HG02970 (cell line): ENCODE results near the gene PIK3C3.
"Not testable (repeated sequence)": the region's sequence is repeated elsewhere in the genome, so short reads cannot be mapped to it uniquely, and the experiment has no call there.

Experiments used
- ATAC-seq: cut with Tn5 transposase; IDR thresholded peaks from one replicate; pipeline ENCODE4 v1.9.1; 2021; ENCODE audit warnings: mild to moderate bottlenecking, moderate library complexity, moderate number of reproducible peaks; ENCODE audit not compliant: unreplicated experiment, low FRiP score

PIK3C3 gene

DNA sequence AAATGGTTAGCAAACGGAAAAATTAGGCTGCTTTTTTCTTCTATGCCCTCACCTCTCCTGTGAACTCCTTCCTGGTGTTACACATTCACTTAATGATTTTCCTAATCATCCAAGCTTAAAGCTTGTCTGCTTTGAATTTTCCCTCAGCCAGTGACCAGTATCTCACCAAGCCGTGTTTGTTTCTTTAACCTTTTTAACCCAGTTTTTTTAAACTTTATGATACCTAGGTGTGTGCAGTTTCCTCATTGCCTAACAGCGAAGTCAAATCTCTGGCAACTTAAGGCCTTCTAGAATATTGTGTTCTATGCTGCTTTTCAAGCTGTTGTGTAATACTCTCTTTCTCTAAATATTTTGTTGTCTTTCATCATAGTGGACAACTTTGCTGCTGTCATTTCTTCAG lies 113.0 kb downstream of the PIK3C3 start:
- ATAC-seq: no peak

DNA sequence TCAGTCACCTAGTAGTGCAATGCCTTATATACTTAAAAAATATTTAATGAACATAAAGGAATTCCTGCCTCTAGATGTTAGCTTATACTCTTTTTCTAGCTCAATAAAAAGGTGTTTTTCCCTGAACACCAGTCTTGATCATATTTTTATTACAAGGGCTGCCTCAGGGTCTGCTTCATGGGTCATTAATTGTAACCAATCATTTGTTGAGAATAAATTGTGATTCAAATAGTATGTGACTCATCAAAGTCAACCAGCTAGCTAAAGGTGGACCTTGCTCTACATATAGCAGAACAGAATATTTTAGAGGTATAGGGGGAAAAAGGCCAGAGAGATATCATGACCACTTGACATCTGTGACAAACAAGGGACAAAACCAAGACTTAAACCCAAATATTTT lies 114.0 kb downstream of the PIK3C3 start:
- ATAC-seq: no peak

DNA sequence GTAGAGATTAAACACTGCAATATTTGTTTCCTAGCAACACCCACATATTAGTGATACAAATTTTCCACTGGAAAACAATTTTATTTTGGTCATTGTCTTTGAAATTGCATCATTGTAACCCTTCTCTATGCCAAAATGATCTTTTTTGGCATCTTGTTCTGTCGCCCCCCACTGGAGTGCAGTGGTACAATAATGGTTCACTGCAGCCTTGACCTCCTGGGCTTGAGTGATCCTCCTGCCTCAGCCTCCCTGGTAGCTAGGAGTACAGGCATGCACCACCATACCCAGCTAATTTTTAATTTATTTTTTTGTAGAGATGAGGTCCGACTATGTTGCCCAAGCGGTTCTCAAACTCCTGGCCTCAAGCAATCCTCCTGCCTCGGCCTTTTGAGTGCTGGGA lies 117.4 kb downstream of the PIK3C3 start:
- no peak for ATAC-seq

DNA sequence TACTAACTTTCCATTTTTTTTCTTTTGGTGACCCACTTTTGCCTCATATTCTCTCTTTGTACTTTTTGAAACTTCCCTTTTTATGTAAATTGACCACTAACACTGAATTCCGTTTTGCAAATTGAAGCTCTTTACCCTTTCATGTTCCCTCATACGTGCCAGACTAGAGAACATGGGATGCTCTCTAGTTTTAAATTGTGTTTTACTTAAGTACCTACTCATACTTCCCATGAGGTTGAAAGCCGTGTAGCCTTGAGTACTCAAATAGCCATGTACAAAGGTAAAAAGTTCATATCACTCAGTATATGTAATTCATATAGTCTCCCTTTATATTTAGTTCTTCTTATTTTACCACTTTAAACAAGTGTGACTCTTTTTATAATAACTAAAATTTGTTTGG lies 119.7 kb downstream of the PIK3C3 start:
- no peak for ATAC-seq

DNA sequence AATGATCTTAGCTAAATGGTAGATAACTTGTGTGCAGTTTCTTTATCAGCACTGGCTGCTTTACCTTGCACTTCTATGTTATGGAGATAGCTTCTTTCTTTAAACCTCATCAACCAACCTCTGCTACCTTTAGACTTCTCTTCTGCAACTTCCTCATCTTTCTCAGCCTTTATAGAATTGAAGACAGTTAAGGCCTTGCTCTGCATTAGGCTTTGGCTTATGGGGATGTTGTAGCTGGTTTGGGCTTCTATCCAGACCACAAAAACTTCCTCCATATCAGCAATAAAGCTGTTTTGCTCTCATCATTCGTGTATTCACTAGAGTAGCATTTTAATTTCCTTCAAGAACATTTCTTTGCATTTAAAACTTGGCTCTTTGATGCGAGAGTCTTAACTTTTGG lies 123.7 kb downstream of the PIK3C3 start:
- ATAC-seq: no peak

DNA sequence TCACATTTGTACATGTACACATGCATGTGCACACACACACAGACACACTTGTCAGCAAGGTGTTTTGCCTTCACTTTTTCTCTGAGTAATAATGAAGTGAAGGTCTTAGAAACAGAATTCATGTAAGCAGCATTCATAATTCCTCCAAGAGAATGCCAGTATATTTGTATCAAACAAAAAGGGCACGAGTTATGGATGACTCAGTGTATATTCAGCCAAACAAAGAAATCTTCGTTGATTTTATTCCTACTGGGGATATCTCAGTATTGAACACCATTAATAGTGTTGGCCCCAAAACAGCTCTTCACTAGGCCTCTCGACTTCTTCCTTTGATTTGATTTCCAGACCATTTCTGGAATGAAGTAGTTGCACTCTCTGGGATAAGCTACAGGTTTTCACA lies 125.3 kb downstream of the PIK3C3 start:
- no peak for ATAC-seq

DNA sequence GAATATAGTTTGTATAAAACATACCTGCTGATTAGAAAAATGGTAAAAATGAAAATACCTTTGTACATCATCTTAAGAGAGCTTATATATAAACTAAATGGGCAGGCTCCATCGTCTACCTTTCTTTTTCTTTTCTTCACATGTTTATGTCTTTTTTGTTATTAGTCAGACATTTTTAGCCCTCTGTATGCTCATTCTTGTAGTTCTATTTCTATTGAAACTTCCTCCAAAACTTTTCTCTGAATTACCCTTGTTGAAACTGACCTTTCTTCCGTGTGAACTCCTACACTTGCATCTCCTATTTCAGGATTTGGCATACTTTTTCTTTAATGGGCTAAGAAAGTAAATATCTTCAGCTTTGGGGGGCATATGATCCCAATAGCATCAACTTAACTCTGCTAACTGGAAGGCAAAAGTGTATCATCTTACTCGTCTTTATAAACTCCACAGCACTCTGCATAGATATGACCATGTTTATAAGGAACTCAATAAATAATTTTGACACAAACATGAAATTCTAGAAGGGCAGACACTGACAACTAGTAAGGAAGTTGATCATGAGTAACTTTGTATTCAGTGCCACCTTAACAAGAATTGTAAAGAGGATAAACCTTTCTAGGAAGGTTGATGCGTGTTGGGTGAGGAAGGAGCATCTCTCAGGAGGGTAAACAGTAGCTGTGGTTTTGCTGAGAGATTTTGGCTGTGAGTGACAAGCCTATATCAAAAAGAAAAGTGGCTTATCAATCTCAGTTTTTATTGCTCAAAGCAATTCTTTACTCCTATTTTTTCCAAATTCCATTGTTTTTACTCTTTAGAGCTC lies 127.6 kb downstream of the PIK3C3 start:
- ATAC-seq: no peak

DNA sequence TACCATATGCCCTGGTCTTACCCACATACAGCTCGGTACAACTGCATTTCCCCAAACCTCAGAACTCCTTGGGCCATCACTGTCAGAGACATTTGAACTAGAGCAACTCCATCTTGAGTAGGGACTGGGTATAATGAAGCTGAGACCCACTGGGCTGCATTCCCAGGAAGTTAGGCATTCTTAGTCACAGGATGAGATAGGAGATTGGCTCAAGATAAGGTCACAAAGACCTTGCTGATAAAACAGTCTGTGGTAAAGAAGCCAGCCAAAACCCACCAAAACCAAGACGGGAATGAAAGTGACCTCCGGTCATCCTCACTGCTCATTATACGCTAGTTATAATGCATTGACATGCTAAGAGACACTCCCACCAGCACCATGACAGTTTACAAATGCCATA lies 131.3 kb downstream of the PIK3C3 start:
- no peak for ATAC-seq

DNA sequence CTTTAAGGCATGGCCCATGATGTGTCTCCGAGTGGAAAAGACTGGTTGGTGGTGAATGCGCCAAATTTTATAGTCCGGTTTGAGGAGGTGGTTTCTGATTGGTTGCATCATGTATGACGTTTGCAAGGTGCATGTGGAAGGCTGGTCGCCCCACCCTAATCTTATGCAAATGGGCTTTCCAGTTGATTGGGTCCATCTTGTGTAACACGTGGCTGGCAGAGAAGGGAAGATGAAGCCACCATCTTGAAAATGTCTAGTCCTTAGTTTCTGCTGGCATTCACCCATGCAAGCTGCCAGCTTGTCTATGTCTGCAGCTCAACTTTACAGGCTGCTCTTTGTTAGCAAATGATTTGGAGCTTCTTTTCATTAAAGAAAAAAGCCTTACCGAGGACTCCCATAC lies 132.2 kb downstream of the PIK3C3 start:
- no peak for ATAC-seq

DNA sequence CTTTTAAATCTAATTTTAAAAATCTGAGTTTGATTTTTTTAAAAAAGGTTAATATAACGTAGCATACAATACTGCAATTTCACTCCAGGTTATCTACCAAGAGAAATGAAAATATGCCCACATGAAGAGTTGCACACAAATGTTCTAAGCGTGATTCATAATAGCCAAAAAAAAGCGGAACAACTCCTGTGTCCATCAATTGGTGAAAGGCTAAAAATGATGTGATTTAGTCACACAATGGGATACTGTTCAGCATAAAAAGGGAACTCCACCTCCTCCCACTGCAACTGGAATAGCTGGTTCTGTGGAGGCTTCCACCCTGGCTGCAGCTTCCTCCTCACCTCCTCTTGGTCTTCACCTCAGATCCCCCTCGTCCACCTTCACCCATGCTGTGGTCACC lies 132.8 kb downstream of the PIK3C3 start:
- no peak for ATAC-seq

DNA sequence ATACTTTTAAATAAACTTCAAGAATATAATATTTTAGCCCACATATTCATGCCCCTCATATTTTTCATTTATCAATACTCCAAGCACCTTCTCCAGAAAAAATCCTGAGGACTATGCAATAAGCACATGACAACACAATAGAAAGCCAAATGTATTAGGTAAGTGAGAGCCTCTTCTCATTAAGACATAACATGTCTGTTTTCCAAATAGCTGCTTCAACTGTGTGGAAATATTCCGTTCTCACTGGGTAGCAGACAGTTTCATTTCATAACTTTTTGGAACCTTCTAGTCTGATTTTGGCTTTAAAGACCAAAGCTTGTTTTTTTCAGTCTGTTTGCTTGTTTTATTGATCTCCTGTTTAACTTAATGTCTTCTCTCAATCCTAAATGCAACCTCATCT lies 137.8 kb downstream of the PIK3C3 start:
- ATAC-seq: no peak

DNA sequence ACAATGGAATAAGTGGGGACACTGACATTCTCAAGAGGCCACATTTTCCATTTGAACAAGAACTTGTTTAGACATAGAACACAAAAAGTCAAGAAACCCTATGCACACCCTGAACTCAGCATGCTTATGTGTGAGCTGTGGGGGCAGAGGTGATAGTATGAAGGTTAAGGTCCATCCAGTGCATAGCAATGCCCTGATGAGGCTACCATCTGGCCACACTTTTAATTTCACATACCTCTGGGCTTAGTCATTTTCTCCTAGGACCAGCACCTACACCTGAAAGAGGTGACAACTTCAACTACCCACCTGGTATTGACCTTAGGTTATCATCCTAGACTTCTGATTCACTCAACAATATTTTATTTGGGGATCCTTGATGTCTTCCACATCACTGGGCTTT lies 139.8 kb downstream of the PIK3C3 start:
- ATAC-seq: no peak

DNA sequence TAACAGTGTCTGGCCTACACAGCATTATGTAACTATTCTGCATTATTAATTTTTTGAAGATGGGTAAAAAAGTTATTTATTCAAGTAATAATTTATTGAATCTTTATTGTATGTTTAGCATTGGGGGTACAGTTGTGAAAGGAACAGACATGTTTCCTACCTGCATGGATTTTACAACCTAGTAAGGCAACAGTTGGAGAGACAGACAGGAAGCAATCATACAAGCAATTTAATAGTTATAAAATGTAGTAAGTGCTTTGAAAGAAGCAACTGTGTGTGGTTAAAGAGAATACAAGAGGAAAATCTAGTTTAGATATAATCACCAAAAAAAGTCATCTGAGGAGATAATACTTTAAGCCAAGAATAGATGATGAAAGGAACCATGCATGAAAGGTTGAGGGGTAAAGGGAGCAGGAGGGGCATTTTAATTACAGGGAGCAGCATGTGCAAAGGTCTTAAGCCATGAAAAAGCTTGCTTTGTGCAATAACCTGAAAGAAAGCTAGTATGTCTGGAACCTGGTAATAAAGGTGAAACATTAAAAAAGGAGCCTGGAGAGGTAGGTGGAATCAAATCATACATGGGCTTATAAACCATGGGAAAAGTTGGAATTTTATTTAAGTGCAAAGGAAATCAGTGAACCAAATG lies 140.8 kb downstream of the PIK3C3 start:
- ATAC-seq: no peak

DNA sequence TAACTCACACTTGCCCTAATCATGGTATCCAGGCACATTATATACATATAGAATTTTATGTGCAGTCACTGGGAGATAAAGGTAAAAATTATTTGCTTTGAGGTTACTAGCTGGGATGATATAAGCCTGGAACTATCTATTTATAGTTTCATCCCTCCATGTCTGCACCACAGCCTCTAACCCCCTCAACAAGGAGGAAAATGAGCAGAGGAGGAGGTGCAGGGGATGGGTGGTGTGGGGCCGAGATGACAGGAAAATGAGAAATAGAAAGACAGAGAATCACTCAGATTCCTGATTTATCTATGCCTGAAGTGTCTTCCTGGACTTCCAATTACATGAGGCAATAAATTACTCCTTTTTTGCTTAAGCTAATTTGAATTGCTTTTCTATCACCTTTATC lies 145.2 kb downstream of the PIK3C3 start:
- no peak for ATAC-seq

DNA sequence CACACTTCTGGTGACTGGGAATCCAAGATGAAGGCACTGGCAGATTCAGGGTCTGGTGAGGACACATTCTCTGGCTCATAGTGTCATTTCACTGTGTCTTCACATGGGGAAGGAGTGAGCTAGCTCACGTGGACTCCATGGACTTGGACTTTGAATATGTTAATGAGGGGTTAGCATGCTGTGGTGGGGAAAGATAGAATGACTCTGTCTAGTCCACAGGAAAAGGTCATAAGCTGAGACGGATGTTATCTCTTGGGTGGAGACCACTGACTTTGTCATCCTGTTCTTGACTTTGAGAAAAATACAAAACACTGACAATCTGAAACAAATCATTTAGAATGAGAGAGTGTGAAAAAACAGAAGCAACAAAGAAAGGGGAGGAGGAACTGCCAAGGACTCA lies 145.9 kb downstream of the PIK3C3 start:
- no peak for ATAC-seq

DNA sequence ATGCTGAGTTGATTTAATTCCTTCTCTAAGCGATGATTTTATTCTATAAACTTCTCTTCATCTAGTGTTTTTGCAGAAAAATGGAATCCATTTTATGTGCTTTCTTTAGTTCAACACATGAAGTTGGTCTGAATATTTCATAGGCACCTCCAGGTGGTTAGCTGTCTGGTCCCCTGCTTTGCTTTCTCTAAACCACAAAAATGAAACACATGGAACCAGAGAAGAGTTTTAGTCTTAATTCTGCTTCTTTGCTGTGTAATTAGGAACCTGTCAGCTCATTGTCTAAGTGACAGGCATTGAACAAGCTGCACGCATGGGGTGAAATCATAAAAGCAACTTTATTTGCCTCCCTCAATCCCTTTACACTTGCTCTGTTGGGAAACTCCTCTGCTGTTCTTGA lies 150.4 kb downstream of the PIK3C3 start:
- ATAC-seq: no peak

DNA sequence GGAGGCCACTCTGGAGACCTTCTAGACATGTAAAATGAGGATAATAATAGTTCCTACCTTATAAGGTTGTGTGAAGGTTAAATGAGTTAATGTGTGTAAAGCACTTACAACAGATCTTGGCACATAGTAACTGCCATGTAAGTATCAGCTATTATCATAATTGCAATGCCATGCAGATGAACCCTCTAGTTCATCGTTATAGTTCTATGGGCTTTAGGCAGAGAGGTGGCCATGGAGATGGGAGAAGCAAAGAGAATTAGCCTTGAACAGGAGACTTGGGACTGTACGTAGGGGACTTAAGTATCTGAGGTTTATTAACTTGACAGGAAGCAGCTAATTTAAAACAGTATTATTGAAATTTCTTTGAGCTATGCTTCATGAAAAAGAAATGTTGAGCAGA lies 151.8 kb downstream of the PIK3C3 start:
- no peak for ATAC-seq

DNA sequence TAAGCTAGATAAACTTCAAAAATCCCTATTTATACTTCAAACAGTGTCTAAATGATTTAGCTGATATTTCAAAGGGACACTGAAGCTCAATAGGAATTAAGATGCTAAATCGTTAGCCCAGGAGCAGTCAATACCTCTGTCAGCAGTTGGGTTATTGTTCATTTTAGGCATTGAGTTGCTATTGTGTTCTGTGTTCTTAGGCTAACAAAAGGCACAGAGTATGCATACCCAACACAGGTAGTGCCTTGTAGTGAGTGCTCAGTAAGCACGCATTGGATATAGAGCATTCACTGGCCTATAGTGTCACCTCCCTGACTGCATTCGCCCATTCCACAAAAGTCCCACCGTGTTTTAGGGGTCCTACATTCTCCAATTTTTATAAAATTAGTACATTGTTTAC lies 152.3 kb downstream of the PIK3C3 start:
- ATAC-seq: no peak

DNA sequence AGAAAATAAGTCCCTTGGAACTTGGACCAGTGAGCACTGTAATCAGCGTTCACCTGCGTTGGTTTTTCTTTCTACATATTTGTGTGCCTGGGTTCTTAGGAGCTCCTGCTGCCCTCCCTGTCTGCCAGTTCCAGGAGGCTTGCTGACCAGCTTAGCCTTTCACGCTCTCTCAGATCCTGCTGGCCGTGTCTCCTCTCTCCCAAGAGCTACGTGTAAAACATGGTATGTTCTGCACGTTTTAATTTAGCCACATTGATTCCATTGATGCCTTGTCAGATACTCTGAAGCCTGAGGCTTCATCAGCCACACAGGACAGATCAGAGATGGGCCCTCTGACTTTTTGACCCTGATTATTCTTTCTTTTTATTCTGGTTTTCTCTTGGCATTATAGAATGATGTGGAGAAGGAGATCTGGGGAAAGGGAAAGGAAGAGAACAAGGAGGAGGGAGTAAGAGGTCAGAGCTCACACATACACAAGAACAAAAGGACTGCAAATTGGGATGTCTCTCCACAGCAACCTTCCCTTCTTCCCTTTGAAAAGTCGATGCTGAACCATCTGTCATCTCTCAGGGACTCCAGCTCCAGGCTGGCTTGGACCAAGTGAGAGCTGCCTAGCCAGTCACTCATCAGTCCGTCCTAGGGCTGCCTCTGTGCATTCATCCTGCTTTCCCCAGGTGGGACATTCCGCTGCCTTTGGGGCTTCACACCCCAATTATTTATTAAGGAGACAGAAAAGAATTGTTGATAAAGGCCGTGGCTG lies 152.8 kb downstream of the PIK3C3 start:
- no peak for ATAC-seq

DNA sequence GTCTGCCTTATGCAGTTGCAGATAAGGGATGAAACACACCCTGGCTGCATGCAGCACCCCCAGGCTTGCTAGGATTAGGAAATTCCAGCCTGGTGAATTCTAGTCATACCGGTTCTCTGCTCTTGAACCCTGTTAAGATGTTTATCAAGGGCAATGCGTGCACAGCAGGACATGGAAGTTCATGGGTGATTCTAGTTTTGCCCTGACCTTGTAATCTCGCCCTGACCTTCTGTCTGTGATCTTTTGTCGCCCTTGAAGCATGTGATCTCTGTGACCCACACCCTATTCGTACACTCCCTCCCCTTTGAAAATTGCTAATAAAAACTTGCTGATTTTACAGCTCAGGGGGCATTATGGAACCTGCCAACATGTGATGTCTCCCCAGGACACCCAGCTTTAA lies 157.1 kb downstream of the PIK3C3 start:
- ATAC-seq: not testable (repeated sequence)

DNA sequence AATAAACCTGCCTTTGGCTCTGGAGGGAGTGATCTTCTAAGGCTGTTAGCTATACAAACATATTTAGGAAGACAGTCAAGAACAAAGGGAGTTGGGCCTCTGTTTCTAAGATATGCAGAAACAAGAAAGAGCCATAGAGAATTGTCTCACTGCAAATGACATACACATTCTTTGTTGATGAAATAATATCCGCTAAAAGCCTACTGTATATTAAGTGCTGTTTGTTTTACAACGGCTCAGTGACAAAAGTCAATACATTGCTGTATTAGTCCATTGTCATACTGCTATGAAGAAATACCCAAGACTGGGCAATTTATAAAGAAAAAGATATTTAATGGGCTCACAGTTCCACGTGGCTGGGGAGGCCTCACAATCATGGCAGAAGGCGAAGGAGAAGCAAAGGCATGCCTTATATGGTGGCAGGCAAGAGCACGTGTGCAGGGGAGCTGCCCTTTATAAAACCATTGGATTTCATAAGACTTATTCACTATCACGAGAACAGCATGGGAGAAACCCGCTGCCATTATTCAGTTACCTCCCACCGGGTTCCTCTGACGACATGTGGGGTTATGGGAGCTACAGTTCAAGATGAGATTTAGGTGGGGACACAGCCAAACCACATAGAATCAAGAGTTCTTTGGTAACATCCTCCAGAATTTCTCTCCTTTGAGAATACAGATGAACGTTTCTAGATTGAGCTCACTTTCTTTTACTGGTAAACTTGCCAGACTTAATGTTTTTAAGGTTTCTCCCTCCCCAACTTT lies 157.8 kb downstream of the PIK3C3 start:
- no peak for ATAC-seq
